Caco-2 (cell line): ENCODE data around the gene HAUS2. TPM values are rescaled to one million over a fixed set of nuclear protein-coding genes. Genes with fewer than 3 reads are reported as not detected.
"Not testable (repeated sequence)": the region's sequence is repeated elsewhere in the genome, so short reads cannot be mapped to it uniquely, and the experiment has no call there.

Source experiments
- BruUV-seq: library from RNA; stranded (reverse); fragments of 400-500 nt; replicated peaks from 2 replicates; lab custom pipeline; 2021; lab: Mats Ljungman, UMichigan
- CTCF ChIA-PET: fragments of 300-600 bp; sonication (Branson Sonifier 250); formaldehyde crosslinking; loops from one replicate; lab custom pipeline; 2022; ENCODE audit warnings: antibody characterized with exemption; lab: Charles Lee
- POLR2A ChIA-PET: fragments of 300-600 bp; sonication (Branson Sonifier 250); formaldehyde crosslinking; loops from one replicate; lab custom pipeline; 2022; ENCODE audit warnings: antibody characterized with exemption; lab: Charles Lee
- DNase-seq, 2 experiments: peaks; one replicate each; pipeline versions ENCODE4 v3.0.0 to v3.0.0-alpha.2; 2020 to 2022
- H3K27me3 ChIP-seq: replicated peaks from 2 replicates; pipeline ENCODE4 v1.6.0; 2011; ENCODE audit warnings: low read length; ENCODE audit not compliant: control insufficient read depth, insufficient read depth
- H3K36me3 ChIP-seq: 2 replicates; pipeline ENCODE4 v1.5.1; 2011; ENCODE audit warnings: low read length; ENCODE audit not compliant: control insufficient read depth, insufficient read depth
- H3K4me1 ChIP-seq: fragments of 250-450 bp; sonication (Bioruptor Pico); 2 replicates; pipeline ENCODE4 v1.5.1; 2020; ENCODE audit warnings: mild to moderate bottlenecking
- H3K4me3 ChIP-seq: 2 replicates; pipeline ENCODE4 v1.5.1; 2011; ENCODE audit warnings: low read depth, mild to moderate bottlenecking, control low read depth, low read length
- H3K9me3 ChIP-seq: fragments of 250-450 bp; sonication (Bioruptor Pico); 2 replicates; pipeline ENCODE4 v1.5.1; 2020; ENCODE audit warnings: mild to moderate bottlenecking, moderate library complexity
- H3K27ac Mint-ChIP-seq: one replicate; pipeline ENCODE4 v1.8.0; 2022; ENCODE audit warnings: mixed read lengths; ENCODE audit not compliant: unreplicated experiment
- H3K27me3 Mint-ChIP-seq: one replicate; pipeline ENCODE4 v1.8.0; 2022; ENCODE audit warnings: mixed read lengths; ENCODE audit not compliant: insufficient read depth, unreplicated experiment
- H3K36me3 Mint-ChIP-seq: one replicate; pipeline ENCODE4 v1.8.0; 2022; ENCODE audit warnings: mild to moderate bottlenecking, mixed read lengths; ENCODE audit not compliant: insufficient read depth, unreplicated experiment
- H3K4me1 Mint-ChIP-seq: one replicate; pipeline ENCODE4 v1.8.0; 2022; ENCODE audit warnings: low read depth, mixed read lengths; ENCODE audit not compliant: unreplicated experiment
- H3K4me3 Mint-ChIP-seq: one replicate; pipeline ENCODE4 v1.8.0; 2022; ENCODE audit warnings: mild to moderate bottlenecking, moderate library complexity, mixed read lengths; ENCODE audit not compliant: unreplicated experiment
- H3K9me3 Mint-ChIP-seq: one replicate; pipeline ENCODE4 v1.8.0; 2022; ENCODE audit warnings: mixed read lengths; ENCODE audit not compliant: unreplicated experiment
- CTCF ChIP-seq, 2 experiments: fragments of 200-600 bp in 1 of 2; IDR thresholded peaks; 1 replicate in 1 of 2; 2 replicates in 1 of 2; pipeline versions ENCODE4 v1.5.1 to v1.8.0; 2011 to 2022; ENCODE audit warnings: antibody characterized with exemption in 1 of 2, control low read depth in 1 of 2, inconsistent platforms in 1 of 2, low read depth in 1 of 2, low read length in 1 of 2, mild to moderate bottlenecking in 1 of 2, moderate library complexity in 1 of 2; ENCODE audit not compliant: insufficient read depth in 1 of 2, severe bottlenecking in 1 of 2, unreplicated experiment in 1 of 2
- intact Hi-C: fragments of 100-400 bp; cut with micrococcal nuclease; formaldehyde crosslinking; loops from one replicate; pipeline ENCODE4 v1.10.0; 2022; ENCODE audit not compliant: unreplicated experiment
- total RNA-seq: library from RNA; stranded (reverse); gene quantifications from 2 replicates; pipeline ENCODE4 v1.2.3, GENCODE V29; 2022

The HAUS2 gene
- total RNA-seq, 1 experiment from 2014 or later = 35.7 TPM

GRCh38 chr15:42595626-42596240 lies 47.1 kb downstream of the HAUS2 start:
- Histone ChIP-seq H3K27me3 (no peaks in the 10 kb centered on the region), H3K36me3 (no peaks in the 10 kb centered on the region), H3K4me1 (peaks cover 3% of the 10 kb centered on the region; the same call in 1 of the 2 replicates), H3K9me3 (no peaks in the 10 kb centered on the region), H3K4me3 (no peak overlapping the region)
- no peak for DNase-seq
- H3K9me3 Mint-ChIP-seq = no peaks in the 10 kb centered on the region
- no peaks in the 10 kb centered on the region for H3K4me1 Mint-ChIP-seq
- H3K27ac Mint-ChIP-seq = no peak overlapping the region
- ChIA-PET CTCF (no interaction called here), POLR2A (no interaction called here)
- intact Hi-C loops = no loop called here
- no peaks in the 10 kb centered on the region for H3K27me3 Mint-ChIP-seq
- no peak overlapping the region for H3K4me3 Mint-ChIP-seq
- BruUV-seq = no TSS peak
- H3K36me3 Mint-ChIP-seq = no peaks in the 10 kb centered on the region
- no peak for TF ChIP-seq CTCF (IDR thresholded peaks at IDR 0.05; ENCODE audit: insufficient read depth in 1 of 2, low read depth in 1 of 2, low read length in 1 of 2, severe bottlenecking in 1 of 2, unreplicated experiment in 1 of 2)

GRCh38 chr15:42601316-42601715 lies 52.7 kb downstream of the HAUS2 start:
- intact Hi-C loops, H3K36me3 ChIP-seq, POLR2A ChIA-PET, H3K4me3 Mint-ChIP-seq, H3K9me3 Mint-ChIP-seq, H3K4me1 Mint-ChIP-seq, H3K36me3 Mint-ChIP-seq, H3K27me3 ChIP-seq, H3K9me3 ChIP-seq, DNase-seq, CTCF ChIA-PET, BruUV-seq, H3K4me3 ChIP-seq, H3K4me1 ChIP-seq, H3K27me3 Mint-ChIP-seq, H3K27ac Mint-ChIP-seq: not testable (repeated sequence)

- POLR2A ChIA-PET = no interaction called here
- Mint-ChIP-seq H3K9me3 (peaks cover 9% of the 10 kb centered on the region), H3K27me3 (no peaks in the 10 kb centered on the region), H3K27ac (no peak overlapping the region), H3K36me3 (no peaks in the 10 kb centered on the region), H3K4me1 (no peaks in the 10 kb centered on the region), H3K4me3 (no peak overlapping the region)
- Histone ChIP-seq H3K9me3 (no peaks in the 10 kb centered on the region), H3K4me1 (no peaks in the 10 kb centered on the region), H3K27me3 (no peaks in the 10 kb centered on the region), H3K36me3 (no peaks in the 10 kb centered on the region), H3K4me3 (no peak overlapping the region)
- no peak for TF ChIP-seq CTCF (IDR thresholded peaks at IDR 0.05; ENCODE audit: insufficient read depth in 1 of 2, low read depth in 1 of 2, low read length in 1 of 2, severe bottlenecking in 1 of 2, unreplicated experiment in 1 of 2)
- BruUV-seq = no TSS peak
- CTCF ChIA-PET = interaction anchor here (0.7 kb wide), 1 partner anchor 47 kb away, joined by 5 read pairs; no protein-coding TSS in a partner anchor
- no peak for DNase-seq
- intact Hi-C loops = no loop called here
Measured at GRCh38 chr15:42602501-42602900, 53.9 kb downstream of the HAUS2 start.
